Endothelial cell (in vitro differentiated cells): ENCODE results near the gene VPS41. TPM values are rescaled to one million over a fixed set of nuclear protein-coding genes. Genes with fewer than 3 reads are reported as not detected.

Experiments
- DNase-seq: peaks from one replicate; pipeline ENCODE4 v3.0.0; 2021; ENCODE audit warnings: low spot score
- H3K27ac Mint-ChIP-seq: one replicate; pipeline ENCODE4 v1.8.0; 2021; ENCODE audit warnings: mixed read lengths, inconsistent platforms; ENCODE audit not compliant: unreplicated experiment
- H3K27me3 Mint-ChIP-seq: one replicate; pipeline ENCODE4 v1.8.0; 2021; ENCODE audit warnings: mild to moderate bottlenecking, moderate library complexity, mixed read lengths, inconsistent platforms; ENCODE audit not compliant: unreplicated experiment
- H3K36me3 Mint-ChIP-seq: one replicate; pipeline ENCODE4 v1.8.0; 2021; ENCODE audit warnings: mild to moderate bottlenecking, low read depth, mixed read lengths, inconsistent platforms; ENCODE audit not compliant: unreplicated experiment
- H3K4me1 Mint-ChIP-seq: one replicate; pipeline ENCODE4 v1.8.0; 2021; ENCODE audit warnings: mild to moderate bottlenecking, mixed read lengths, inconsistent platforms; ENCODE audit not compliant: unreplicated experiment
- H3K4me3 Mint-ChIP-seq: one replicate; pipeline ENCODE4 v1.8.0; 2021; ENCODE audit warnings: mild to moderate bottlenecking, mixed read lengths, inconsistent platforms; ENCODE audit not compliant: unreplicated experiment
- H3K9me3 Mint-ChIP-seq: one replicate; pipeline ENCODE4 v1.8.0; 2021; ENCODE audit warnings: mixed read lengths, inconsistent platforms; ENCODE audit not compliant: unreplicated experiment
- total RNA-seq: library from RNA; stranded (reverse); fragmentation: NEBNext Ultra II Directional; extraction: Animal tissue kit (Norgen Biotek cat#: 25700); gene quantifications from one replicate; pipeline ENCODE4 v1.2.1, GENCODE V29; 2021; ENCODE audit not compliant: unreplicated experiment
- TF ChIP-seq, protein P1 (sequence below): fragments of 200-600 bp; sonication (generic); IDR thresholded peaks from one replicate; pipeline ENCODE4 v1.5.0; 2021; ENCODE audit warnings: antibody characterized with exemption; ENCODE audit not compliant: unreplicated experiment

Gene VPS41
- total RNA-seq, 1 donor from 2014 or later: 104 TPM

- Mint-ChIP-seq H3K9me3 (no peaks in the 10 kb centered on the region), H3K36me3 (peaks cover 5% of the 10 kb centered on the region), H3K27ac (no peak overlapping the region), H3K27me3 (no peaks in the 10 kb centered on the region), H3K4me3 (no peak overlapping the region), H3K4me1 (no peaks in the 10 kb centered on the region)
- TF ChIP-seq, protein P1, sequence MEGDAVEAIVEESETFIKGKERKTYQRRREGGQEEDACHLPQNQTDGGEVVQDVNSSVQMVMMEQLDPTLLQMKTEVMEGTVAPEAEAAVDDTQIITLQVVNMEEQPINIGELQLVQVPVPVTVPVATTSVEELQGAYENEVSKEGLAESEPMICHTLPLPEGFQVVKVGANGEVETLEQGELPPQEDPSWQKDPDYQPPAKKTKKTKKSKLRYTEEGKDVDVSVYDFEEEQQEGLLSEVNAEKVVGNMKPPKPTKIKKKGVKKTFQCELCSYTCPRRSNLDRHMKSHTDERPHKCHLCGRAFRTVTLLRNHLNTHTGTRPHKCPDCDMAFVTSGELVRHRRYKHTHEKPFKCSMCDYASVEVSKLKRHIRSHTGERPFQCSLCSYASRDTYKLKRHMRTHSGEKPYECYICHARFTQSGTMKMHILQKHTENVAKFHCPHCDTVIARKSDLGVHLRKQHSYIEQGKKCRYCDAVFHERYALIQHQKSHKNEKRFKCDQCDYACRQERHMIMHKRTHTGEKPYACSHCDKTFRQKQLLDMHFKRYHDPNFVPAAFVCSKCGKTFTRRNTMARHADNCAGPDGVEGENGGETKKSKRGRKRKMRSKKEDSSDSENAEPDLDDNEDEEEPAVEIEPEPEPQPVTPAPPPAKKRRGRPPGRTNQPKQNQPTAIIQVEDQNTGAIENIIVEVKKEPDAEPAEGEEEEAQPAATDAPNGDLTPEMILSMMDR: no peak
- DNase-seq: no peak
These were observed 22.7 kb downstream of the VPS41 start for GRCh38 chr7:38886265-38886664.

DNA sequence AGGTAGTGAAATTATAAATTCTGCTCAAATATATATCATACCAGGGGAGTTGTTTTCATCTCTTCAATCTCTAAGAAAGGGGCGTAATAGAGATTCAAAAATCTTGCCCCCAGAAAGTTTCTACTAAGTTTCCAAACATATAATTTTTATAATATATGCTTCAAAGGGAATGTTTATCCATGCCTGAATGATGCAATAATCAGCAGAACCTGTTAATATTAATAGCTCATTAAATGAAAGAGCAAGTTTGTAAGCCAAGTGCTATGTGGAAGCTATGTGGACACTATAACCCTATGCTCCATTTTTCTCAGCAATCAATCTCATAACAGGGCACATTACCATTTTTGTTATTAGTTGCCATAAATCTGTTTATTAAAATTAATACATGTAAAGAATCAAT, 25.3 kb downstream of the VPS41 start:
- no peaks in the 10 kb centered on the region for H3K4me1 Mint-ChIP-seq
- TF ChIP-seq, protein P1: no peak
- H3K27ac Mint-ChIP-seq: no peak overlapping the region
- H3K36me3 Mint-ChIP-seq: peaks cover 5% of the 10 kb centered on the region
- no peaks in the 10 kb centered on the region for H3K9me3 Mint-ChIP-seq
- no peak for DNase-seq
- peaks cover 2% of the 10 kb centered on the region for H3K27me3 Mint-ChIP-seq
- H3K4me3 Mint-ChIP-seq: no peak overlapping the region

GRCh38 chr7:38881947-38882684, 26.9 kb downstream of the VPS41 start:
- TF ChIP-seq, protein P1: no peak
- Mint-ChIP-seq H3K36me3 (peaks cover 5% of the 10 kb centered on the region), H3K4me1 (no peaks in the 10 kb centered on the region), H3K27me3 (peaks cover 2% of the 10 kb centered on the region), H3K4me3 (no peak overlapping the region), H3K27ac (no peak overlapping the region), H3K9me3 (no peaks in the 10 kb centered on the region)
- no peak for DNase-seq

DNA sequence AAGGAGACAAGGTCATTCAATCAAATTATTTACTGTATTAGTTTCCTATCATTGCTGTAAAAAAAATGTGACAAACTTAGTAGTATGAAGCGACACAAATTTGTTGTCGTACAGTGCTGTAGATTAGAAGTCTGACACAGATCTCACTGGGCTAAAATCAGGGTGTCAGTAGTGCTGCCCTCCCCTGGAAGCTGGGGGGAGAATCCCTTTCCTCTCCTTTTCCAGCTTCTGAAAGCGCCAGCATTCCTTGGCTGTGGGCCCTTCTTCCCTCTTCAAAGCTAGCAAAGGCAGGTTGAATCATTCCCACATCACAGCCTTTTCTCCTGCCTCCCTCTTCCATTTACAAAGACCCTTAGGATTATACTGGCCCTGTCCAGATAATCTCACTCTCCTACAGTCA, 28.0 kb downstream of the VPS41 start:
- no peaks in the 10 kb centered on the region for H3K9me3 Mint-ChIP-seq
- DNase-seq: no peak
- peaks cover 5% of the 10 kb centered on the region for H3K36me3 Mint-ChIP-seq
- no peak overlapping the region for H3K4me3 Mint-ChIP-seq
- peaks cover 2% of the 10 kb centered on the region for H3K27me3 Mint-ChIP-seq
- TF ChIP-seq, protein P1: no peak
- H3K27ac Mint-ChIP-seq: no peak overlapping the region
- H3K4me1 Mint-ChIP-seq: no peaks in the 10 kb centered on the region

DNA sequence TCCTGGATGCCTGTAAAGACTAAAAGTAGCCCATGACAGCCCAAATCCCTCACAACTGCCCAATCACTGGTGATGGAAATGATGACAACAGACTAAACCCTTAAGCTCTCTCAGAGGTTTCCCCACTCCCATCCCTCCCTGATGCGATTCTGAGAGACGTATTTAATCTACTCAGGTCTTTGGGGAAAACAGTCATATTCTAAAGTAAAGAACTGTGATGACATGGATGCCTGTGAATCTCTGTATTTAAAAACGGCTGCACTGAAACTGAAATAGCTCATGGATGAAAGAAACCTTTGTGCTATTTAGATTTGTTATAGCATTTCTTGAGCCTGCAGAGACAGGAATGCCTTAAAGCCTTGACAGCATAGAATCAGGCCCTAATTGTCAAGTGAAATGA, 28.5 kb downstream of the VPS41 start:
- no peak for DNase-seq
- TF ChIP-seq, protein P1: no peak
- no peak overlapping the region for H3K4me3 Mint-ChIP-seq
- no peaks in the 10 kb centered on the region for H3K9me3 Mint-ChIP-seq
- H3K27me3 Mint-ChIP-seq: peaks cover 2% of the 10 kb centered on the region
- H3K4me1 Mint-ChIP-seq: no peaks in the 10 kb centered on the region
- H3K27ac Mint-ChIP-seq: no peak overlapping the region
- H3K36me3 Mint-ChIP-seq: peaks cover under 1% of the 10 kb centered on the region
